Caco-2 (cell line): Measurements from ENCODE around the gene SARDH. TPM values are rescaled to one million over a fixed set of nuclear protein-coding genes. Genes with fewer than 3 reads are reported as not detected.

Experiments used
- BruUV-seq: library from RNA; stranded (reverse); fragments of 400-500 nt; replicated peaks from 2 replicates; lab custom pipeline; 2021; lab: Mats Ljungman, UMichigan
- CTCF ChIA-PET: fragments of 300-600 bp; sonication (Branson Sonifier 250); formaldehyde crosslinking; loops from one replicate; lab custom pipeline; 2022; ENCODE audit warnings: antibody characterized with exemption; lab: Charles Lee
- POLR2A ChIA-PET: fragments of 300-600 bp; sonication (Branson Sonifier 250); formaldehyde crosslinking; loops from one replicate; lab custom pipeline; 2022; ENCODE audit warnings: antibody characterized with exemption; lab: Charles Lee
- DNase-seq, 2 experiments: peaks; one replicate each; pipeline versions ENCODE4 v3.0.0 to v3.0.0-alpha.2; 2020 to 2022
- H3K27me3 ChIP-seq: replicated peaks from 2 replicates; pipeline ENCODE4 v1.6.0; 2011; ENCODE audit warnings: low read length; ENCODE audit not compliant: control insufficient read depth, insufficient read depth
- H3K36me3 ChIP-seq: 2 replicates; pipeline ENCODE4 v1.5.1; 2011; ENCODE audit warnings: low read length; ENCODE audit not compliant: control insufficient read depth, insufficient read depth
- H3K4me1 ChIP-seq: fragments of 250-450 bp; sonication (Bioruptor Pico); 2 replicates; pipeline ENCODE4 v1.5.1; 2020; ENCODE audit warnings: mild to moderate bottlenecking
- H3K4me3 ChIP-seq: 2 replicates; pipeline ENCODE4 v1.5.1; 2011; ENCODE audit warnings: low read depth, mild to moderate bottlenecking, control low read depth, low read length
- H3K9me3 ChIP-seq: fragments of 250-450 bp; sonication (Bioruptor Pico); 2 replicates; pipeline ENCODE4 v1.5.1; 2020; ENCODE audit warnings: mild to moderate bottlenecking, moderate library complexity
- H3K27ac Mint-ChIP-seq: one replicate; pipeline ENCODE4 v1.8.0; 2022; ENCODE audit warnings: mixed read lengths; ENCODE audit not compliant: unreplicated experiment
- H3K27me3 Mint-ChIP-seq: one replicate; pipeline ENCODE4 v1.8.0; 2022; ENCODE audit warnings: mixed read lengths; ENCODE audit not compliant: insufficient read depth, unreplicated experiment
- H3K36me3 Mint-ChIP-seq: one replicate; pipeline ENCODE4 v1.8.0; 2022; ENCODE audit warnings: mild to moderate bottlenecking, mixed read lengths; ENCODE audit not compliant: insufficient read depth, unreplicated experiment
- H3K4me1 Mint-ChIP-seq: one replicate; pipeline ENCODE4 v1.8.0; 2022; ENCODE audit warnings: low read depth, mixed read lengths; ENCODE audit not compliant: unreplicated experiment
- H3K4me3 Mint-ChIP-seq: one replicate; pipeline ENCODE4 v1.8.0; 2022; ENCODE audit warnings: mild to moderate bottlenecking, moderate library complexity, mixed read lengths; ENCODE audit not compliant: unreplicated experiment
- H3K9me3 Mint-ChIP-seq: one replicate; pipeline ENCODE4 v1.8.0; 2022; ENCODE audit warnings: mixed read lengths; ENCODE audit not compliant: unreplicated experiment
- CTCF ChIP-seq, 2 experiments: fragments of 200-600 bp in 1 of 2; IDR thresholded peaks; 1 replicate in 1 of 2; 2 replicates in 1 of 2; pipeline versions ENCODE4 v1.5.1 to v1.8.0; 2011 to 2022; ENCODE audit warnings: antibody characterized with exemption in 1 of 2, control low read depth in 1 of 2, inconsistent platforms in 1 of 2, low read depth in 1 of 2, low read length in 1 of 2, mild to moderate bottlenecking in 1 of 2, moderate library complexity in 1 of 2; ENCODE audit not compliant: insufficient read depth in 1 of 2, severe bottlenecking in 1 of 2, unreplicated experiment in 1 of 2
- intact Hi-C: fragments of 100-400 bp; cut with micrococcal nuclease; formaldehyde crosslinking; loops from one replicate; pipeline ENCODE4 v1.10.0; 2022; ENCODE audit not compliant: unreplicated experiment
- total RNA-seq: library from RNA; stranded (reverse); gene quantifications from 2 replicates; pipeline ENCODE4 v1.2.3, GENCODE V29; 2022

Gene SARDH
- total RNA-seq, 1 experiment from 2014 or later = 0.36 TPM

DNA sequence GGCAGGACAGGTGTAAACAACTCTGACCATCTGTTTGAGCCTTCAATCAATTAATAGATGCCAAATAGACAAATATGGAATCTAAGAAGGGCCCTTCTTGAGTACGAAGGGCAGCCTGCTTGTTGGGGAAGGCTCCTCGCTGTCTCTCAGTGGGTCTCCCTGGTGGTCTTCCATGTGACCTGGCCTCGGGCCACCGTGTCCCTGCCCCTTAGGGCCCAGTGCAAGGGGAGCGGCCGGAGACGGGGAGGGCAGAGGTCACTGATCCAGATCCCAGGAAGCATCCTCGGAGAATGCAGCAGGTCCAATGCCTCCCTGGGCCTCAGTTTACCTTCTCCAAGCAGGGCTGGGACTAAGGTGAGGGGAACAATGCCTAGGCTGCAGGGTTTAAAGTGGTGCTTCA, 99.4 kb downstream of the SARDH start:
- no peaks in the 10 kb centered on the region for H3K4me1 ChIP-seq
- Mint-ChIP-seq H3K4me1 (no peaks in the 10 kb centered on the region), H3K4me3 (no peak overlapping the region), H3K27ac (no peak overlapping the region), H3K9me3 (no peaks in the 10 kb centered on the region), H3K36me3 (peaks cover 4% of the 10 kb centered on the region), H3K27me3 (peaks cover 27% of the 10 kb centered on the region)
- intact Hi-C loops = no loop called here
- no peak for DNase-seq
- no peaks in the 10 kb centered on the region for H3K9me3 ChIP-seq
- no peaks in the 10 kb centered on the region; the same call in 1 of the 2 replicates for H3K27me3 ChIP-seq
- POLR2A ChIA-PET = no interaction called here
- BruUV-seq = no TSS peak
- H3K4me3 ChIP-seq = no peak overlapping the region
- no peak for TF ChIP-seq CTCF (IDR thresholded peaks at IDR 0.05; ENCODE audit: insufficient read depth in 1 of 2, low read depth in 1 of 2, low read length in 1 of 2, severe bottlenecking in 1 of 2, unreplicated experiment in 1 of 2)
- CTCF ChIA-PET = no interaction called here
- H3K36me3 ChIP-seq = no peaks in the 10 kb centered on the region

DNA sequence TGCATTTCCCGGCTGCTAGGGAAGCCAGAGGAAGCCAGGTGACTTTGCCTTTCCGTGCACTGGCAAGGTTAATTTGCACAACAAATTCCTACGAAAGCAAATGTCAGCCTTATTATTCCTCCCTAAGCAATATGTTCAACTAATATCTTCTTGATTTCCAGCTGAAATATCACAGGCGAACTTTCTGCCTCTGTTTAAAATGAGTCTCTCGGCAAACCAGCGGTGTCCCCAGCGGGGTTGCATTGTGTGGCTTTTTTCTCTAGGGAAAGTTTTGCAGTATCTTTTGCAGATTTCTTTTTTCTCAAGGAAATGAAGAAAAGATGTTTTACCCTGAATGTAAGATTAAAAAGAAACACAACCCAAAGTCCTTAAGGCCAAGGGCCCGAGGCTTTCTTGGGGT, 100.1 kb downstream of the SARDH start:
- DNase-seq = no peak
- no peak overlapping the region for H3K27ac Mint-ChIP-seq
- no peak for TF ChIP-seq CTCF (IDR thresholded peaks at IDR 0.05; ENCODE audit: insufficient read depth in 1 of 2, low read depth in 1 of 2, low read length in 1 of 2, severe bottlenecking in 1 of 2, unreplicated experiment in 1 of 2)
- POLR2A ChIA-PET = no interaction called here
- CTCF ChIA-PET = no interaction called here
- no peak overlapping the region for H3K4me3 Mint-ChIP-seq
- H3K9me3 ChIP-seq = no peaks in the 10 kb centered on the region
- peaks cover 4% of the 10 kb centered on the region for H3K36me3 Mint-ChIP-seq
- BruUV-seq = no TSS peak
- H3K27me3 ChIP-seq = no peaks in the 10 kb centered on the region; the same call in 1 of the 2 replicates
- H3K4me3 ChIP-seq = no peak overlapping the region
- H3K36me3 ChIP-seq = no peaks in the 10 kb centered on the region
- H3K4me1 ChIP-seq = no peaks in the 10 kb centered on the region
- intact Hi-C loops = no loop called here
- H3K4me1 Mint-ChIP-seq = no peaks in the 10 kb centered on the region
- H3K27me3 Mint-ChIP-seq = peaks cover 30% of the 10 kb centered on the region
- H3K9me3 Mint-ChIP-seq = no peaks in the 10 kb centered on the region

DNA sequence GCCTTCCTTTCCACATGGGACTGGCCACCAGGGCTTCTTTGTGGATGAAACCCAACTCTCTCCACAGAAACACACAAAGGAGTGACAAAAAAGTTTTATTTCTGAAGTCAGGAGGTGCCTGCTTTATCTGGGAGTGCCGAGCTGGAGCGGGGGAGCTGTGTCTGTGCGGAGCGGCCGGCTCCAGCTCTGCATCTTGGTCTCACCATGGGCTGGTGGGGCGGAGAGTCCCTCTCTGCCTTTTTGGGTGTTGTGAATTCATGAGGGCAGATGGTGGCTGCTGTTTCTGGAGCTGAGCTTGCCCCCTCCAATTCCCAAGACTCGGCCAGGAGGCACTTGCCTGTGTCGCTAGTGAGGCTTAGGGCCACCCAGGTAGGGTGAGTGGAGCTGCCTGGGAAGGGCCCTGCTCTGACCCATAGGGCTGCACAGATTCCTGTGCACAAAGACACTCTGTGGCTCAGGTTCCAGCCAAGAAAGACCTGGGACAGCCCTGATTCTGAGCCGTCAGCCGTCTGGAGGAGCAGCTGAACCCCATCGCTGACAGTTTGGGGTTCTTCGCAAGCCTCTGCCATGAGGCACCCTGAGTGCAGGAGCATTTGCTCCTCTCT, 100.6 kb downstream of the SARDH start:
- TF ChIP-seq CTCF (IDR thresholded peaks at IDR 0.05; ENCODE audit: insufficient read depth in 1 of 2, low read depth in 1 of 2, low read length in 1 of 2, severe bottlenecking in 1 of 2, unreplicated experiment in 1 of 2) = no peak
- Mint-ChIP-seq H3K4me1 (no peaks in the 10 kb centered on the region), H3K27me3 (peaks cover 33% of the 10 kb centered on the region), H3K4me3 (no peak overlapping the region), H3K27ac (no peak overlapping the region), H3K36me3 (peaks cover 4% of the 10 kb centered on the region), H3K9me3 (no peaks in the 10 kb centered on the region)
- ChIA-PET POLR2A (no interaction called here), CTCF (no interaction called here)
- intact Hi-C loops = no loop called here
- Histone ChIP-seq H3K9me3 (no peaks in the 10 kb centered on the region), H3K27me3 (no peaks in the 10 kb centered on the region; the same call in 1 of the 2 replicates), H3K4me1 (no peaks in the 10 kb centered on the region), H3K36me3 (no peaks in the 10 kb centered on the region), H3K4me3 (no peak overlapping the region)
- no peak for DNase-seq
- BruUV-seq = no TSS peak
